HG03378 (cell line): ENCODE data around the gene DDB1.

ENCODE experiments used
- ATAC-seq: cut with Tn5 transposase; IDR thresholded peaks from one replicate; pipeline ENCODE4 v1.9.1; 2021; ENCODE audit warnings: mild to moderate bottlenecking, moderate library complexity; ENCODE audit not compliant: unreplicated experiment

The DDB1 gene

GRCh38 chr11:61332797-61333549 lies at the start of gene DDB1, which contains the start of gene TKFC:
Gene DDB1, minus strand, starts transcription at chr11:61333105. Its CDS starts 137 bp downstream, at chr11:61332968.
Gene TKFC, plus strand, starts transcription at chr11:61333228. Its CDS starts 1,501 bp downstream, at chr11:61334729.
- ATAC-seq = peak; percentile 58

GRCh38 chr11:61380884-61381283 lies 48.0 kb upstream of the DDB1 start:
- no peak for ATAC-seq

- no peak for ATAC-seq
These were observed 45.9 kb upstream of the DDB1 start for GRCh38 chr11:61378713-61379313.

- no peak for ATAC-seq
These were observed 44.7 kb upstream of the DDB1 start for GRCh38 chr11:61377461-61378160.

GRCh38 chr11:61375761-61376108 lies 42.8 kb upstream of the DDB1 start:
- ATAC-seq = no peak

GRCh38 chr11:61372659-61373420 lies 39.9 kb upstream of the DDB1 start:
- ATAC-seq = no peak

DNA sequence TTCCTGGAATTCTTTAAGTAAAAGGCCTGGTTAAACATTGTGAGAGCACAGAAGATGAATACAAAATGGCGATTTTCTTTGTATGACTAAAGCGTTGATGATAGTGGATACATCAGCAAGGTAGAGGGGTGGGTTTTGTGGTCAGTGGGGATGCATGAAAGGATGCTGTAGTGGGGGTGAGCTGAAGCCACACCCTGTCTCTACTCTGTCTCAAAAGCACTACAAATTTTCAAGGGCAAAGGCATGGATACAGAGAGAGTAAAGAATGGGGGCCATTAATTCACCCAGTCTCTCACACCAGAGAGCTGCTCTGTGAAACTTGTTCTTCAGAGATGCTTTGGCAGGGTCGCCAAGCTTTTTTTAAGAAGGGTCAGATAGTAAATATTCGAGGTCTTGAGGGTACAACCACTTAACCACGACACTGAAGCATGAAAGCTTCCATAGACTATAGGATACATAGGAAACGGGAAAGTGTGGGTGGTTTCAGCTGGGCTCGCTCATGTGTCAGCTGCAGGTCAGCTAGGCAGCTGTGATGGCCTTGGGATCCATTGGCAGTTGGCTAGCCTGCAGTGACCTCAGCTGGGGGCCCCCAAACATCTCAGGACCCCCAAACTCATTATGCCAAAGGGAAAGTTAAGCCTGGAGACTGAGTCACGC lies 37.6 kb upstream of the DDB1 start:
- ATAC-seq = no peak

DNA sequence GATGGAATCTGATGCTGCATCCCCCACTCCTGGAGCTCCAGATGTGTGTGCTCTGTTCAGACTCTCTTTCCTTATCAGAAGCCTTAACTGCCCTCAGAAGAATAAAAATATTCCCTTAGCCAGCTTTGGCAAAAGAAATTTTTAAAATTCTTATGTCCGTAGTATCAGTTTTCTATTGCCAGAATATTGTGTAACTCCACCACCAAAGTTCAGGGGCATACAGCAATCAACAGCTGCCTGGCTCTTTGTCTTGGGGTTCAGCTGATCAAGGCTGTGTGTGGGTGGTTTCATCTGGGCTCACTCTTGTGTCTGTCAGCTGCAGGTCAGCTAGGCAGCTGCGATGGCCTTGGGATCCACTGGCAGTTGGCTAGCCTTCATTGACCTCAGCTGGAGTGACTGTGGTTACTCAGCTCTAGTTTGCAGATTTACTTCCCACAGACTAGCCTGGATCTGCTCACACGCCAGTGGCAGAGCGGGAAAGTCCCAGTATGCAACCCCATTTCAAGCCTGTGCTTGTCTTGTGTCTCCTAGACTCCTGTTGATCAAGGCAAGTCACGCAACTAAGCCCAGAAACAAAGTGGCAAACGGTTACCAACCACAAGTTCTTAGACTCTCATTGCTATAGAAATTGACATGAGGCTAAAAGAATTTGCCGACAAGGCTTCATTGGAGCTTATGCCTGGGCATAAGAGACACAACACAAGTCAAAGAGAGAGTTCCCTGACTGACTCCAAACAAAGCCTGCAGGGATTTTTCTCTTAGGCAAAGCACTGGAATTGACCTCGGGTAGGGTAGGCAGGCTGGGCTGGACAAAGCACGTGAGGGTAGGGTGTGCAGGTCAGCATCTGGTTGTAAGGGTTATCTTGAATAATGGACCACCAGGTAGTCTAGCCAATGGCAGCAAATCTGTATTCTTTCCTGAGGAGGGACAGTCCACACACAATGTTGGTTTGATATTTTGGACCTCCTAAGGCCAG lies 36.8 kb upstream of the DDB1 start:
- ATAC-seq = no peak

GRCh38 chr11:61368646-61369045 lies 35.7 kb upstream of the DDB1 start:
- ATAC-seq = no peak

- no peak for ATAC-seq
These were observed 34.5 kb upstream of the DDB1 start for GRCh38 chr11:61367406-61367805.

GRCh38 chr11:61364012-61364675 lies 31.2 kb upstream of the DDB1 start:
- ATAC-seq = no peak

GRCh38 chr11:61362542-61362875 lies 29.6 kb upstream of the DDB1 start:
- ATAC-seq = no peak

- ATAC-seq = peak; percentile 73
These were observed 29.0 kb upstream of the DDB1 start, which contains the start of the genes CYB561A3 and TMEM138 for GRCh38 chr11:61361741-61362541. Gene CYB561A3, minus strand, starts transcription at chr11:61361882. Its CDS starts 5,169 bp downstream, at chr11:61356713. Gene TMEM138, plus strand, starts transcription at chr11:61362374. Its CDS starts 2,017 bp downstream, at chr11:61364391.

- ATAC-seq = peak; percentile 7
These were observed 28.4 kb upstream of the DDB1 start for GRCh38 chr11:61361237-61361740.

DNA sequence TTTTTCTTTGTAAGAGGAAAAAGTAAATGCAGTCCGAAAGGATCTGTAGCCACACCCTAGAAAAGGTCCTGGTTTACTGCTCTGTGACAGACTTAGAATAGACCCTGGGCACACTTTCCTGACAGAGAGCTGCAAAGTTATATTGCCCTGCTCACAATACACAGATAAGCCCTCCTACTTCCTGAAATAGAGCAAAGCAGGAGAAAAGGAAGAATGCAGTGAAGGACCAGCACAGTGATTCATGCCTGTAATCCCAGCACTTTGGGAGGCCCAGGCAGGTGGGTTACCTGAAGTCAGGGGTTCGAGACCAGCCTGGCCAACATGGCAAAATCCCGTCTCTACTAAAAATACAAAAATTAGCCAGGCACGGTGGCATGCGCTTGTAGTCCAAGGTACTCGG lies 26.6 kb upstream of the DDB1 start:
- ATAC-seq = no peak

DNA sequence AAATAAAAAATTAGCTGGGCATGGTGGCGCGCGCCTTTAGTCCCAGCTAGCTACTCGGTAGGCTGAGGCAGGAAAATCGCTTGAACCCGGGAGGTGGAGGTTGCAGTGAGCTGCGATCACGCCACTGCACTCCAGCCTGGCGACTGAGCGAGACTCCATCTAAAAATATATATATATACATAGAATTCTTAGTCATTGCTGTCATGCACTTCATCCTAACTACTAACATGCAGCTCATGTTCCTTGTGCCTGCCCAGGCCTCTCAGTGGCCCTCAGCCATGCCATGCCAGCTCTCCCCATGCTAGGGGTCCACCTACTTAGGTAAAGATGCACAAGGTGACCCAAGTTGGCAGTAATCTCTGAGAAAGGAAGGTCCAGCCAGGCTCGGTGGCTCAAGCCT lies 25.7 kb upstream of the DDB1 start:
- ATAC-seq = no peak

DNA sequence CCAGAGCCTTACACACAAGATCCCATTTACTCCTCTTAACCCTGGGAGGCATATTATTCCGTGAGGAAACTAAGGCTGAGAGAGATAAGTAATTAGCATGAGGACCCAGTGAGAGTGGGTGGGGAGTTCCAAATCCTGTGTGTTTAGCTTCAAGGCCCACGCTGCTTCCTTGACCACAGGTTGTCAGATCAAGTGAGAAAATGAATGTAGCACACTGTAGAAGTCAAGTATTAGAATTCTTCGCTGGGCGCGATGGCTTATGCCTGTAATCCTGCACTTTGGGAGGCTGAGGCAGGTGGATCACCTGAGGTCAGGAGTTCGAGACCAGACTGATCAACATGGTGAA lies 25.0 kb upstream of the DDB1 start:
- ATAC-seq = no peak
